ENCODE measurements around the gene LRG1.
A peak's percentile ranks its signal among the peaks of the same experiment; 100 is the strongest.

LRG1 gene

GRCh38 chr19:4541114-4541805, 1.4 kb upstream of the LRG1 start:
- no peak overlapping the region for H3K4me3 ChIP-seq (ENCODE audit: low read depth, low read length)
- no peak for TF ChIP-seq CTCF (IDR thresholded peaks at IDR 0.05; ENCODE audit: low read depth, low read length, missing control alignments)
- no peak for DNase-seq (ENCODE audit: low read depth)

- no peak for DNase-seq (ENCODE audit: low read depth)
- no peak for TF ChIP-seq CTCF (IDR thresholded peaks at IDR 0.05; ENCODE audit: low read depth, low read length, missing control alignments)
- H3K4me3 ChIP-seq (ENCODE audit: low read depth, low read length): peak overlapping the region; percentile 49
These were observed 605 bp downstream of the LRG1 start for GRCh38 chr19:4539169-4539692.

GRCh38 chr19:4538601-4538954, 1.3 kb downstream of the LRG1 start:
- TF ChIP-seq CTCF (IDR thresholded peaks at IDR 0.05; ENCODE audit: low read depth, low read length, missing control alignments): no peak
- no peak for DNase-seq (ENCODE audit: low read depth)
- no peak overlapping the region for H3K4me3 ChIP-seq (ENCODE audit: low read depth, low read length)

GRCh38 chr19:4537953-4538600, 1.8 kb downstream of the LRG1 start:
- TF ChIP-seq CTCF (IDR thresholded peaks at IDR 0.05; ENCODE audit: low read depth, low read length, missing control alignments): no peak
- DNase-seq (ENCODE audit: low read depth): no peak
- H3K4me3 ChIP-seq (ENCODE audit: low read depth, low read length): no peak overlapping the region

GRCh38 chr19:4536798-4537197, 3.0 kb downstream of the LRG1 start:
- no peak for DNase-seq (ENCODE audit: low read depth)
- TF ChIP-seq CTCF (IDR thresholded peaks at IDR 0.05; ENCODE audit: low read depth, low read length, missing control alignments): no peak
- no peak overlapping the region for H3K4me3 ChIP-seq (ENCODE audit: low read depth, low read length)

- no peak within 1 kb of the TSS; the same call in 1 of the 2 replicates for H3K4me3 ChIP-seq (ENCODE audit: low read depth, low read length)
- DNase-seq (ENCODE audit: low read depth): no peak
- no peak for TF ChIP-seq CTCF (IDR thresholded peaks at IDR 0.05; ENCODE audit: low read depth, low read length, missing control alignments)
These were observed 4.8 kb downstream of the LRG1 start, which contains the start of gene PLIN5 for GRCh38 chr19:4534836-4535658. Gene PLIN5, minus strand, starts transcription at chr19:4535224. Its CDS starts 1,150 bp downstream, at chr19:4534074.
